Neuronal stem cell (in vitro differentiated cells): ENCODE measurements around the gene CCT5.

Experiments
- DNase-seq: peaks from one replicate; pipeline ENCODE4 v3.0.0-alpha.2; 2013; ENCODE audit warnings: low spot score
- H2AFZ ChIP-seq: one replicate; pipeline ENCODE4 v1.6.1; 2013; ENCODE audit warnings: mild to moderate bottlenecking, low read length, inconsistent platforms
- H2AK5ac ChIP-seq: 2 replicates; pipeline ENCODE4 v1.6.1; 2013; ENCODE audit warnings: low read depth, mild to moderate bottlenecking, inconsistent platforms, low read length, moderate library complexity, mixed read lengths
- H2BK120ac ChIP-seq: 2 replicates; pipeline ENCODE4 v1.6.1; 2013; ENCODE audit warnings: low read depth, mild to moderate bottlenecking, inconsistent platforms, low read length, moderate library complexity, mixed read lengths
- H2BK12ac ChIP-seq: one replicate; pipeline ENCODE4 v1.6.1; 2013; ENCODE audit warnings: low read length, inconsistent platforms
- H2BK15ac ChIP-seq: 2 replicates; pipeline ENCODE4 v1.6.1; 2013; ENCODE audit warnings: mild to moderate bottlenecking, low read length, inconsistent platforms, mixed read lengths
- H2BK5ac ChIP-seq: one replicate; pipeline ENCODE4 v1.6.1; 2013; ENCODE audit warnings: inconsistent platforms, mild to moderate bottlenecking, low read length, moderate library complexity
- H3K14ac ChIP-seq: one replicate; pipeline ENCODE4 v1.6.1; 2013; ENCODE audit warnings: low read length, inconsistent platforms
- H3K18ac ChIP-seq: 2 replicates; pipeline ENCODE4 v1.6.1; 2013; ENCODE audit warnings: low read length, inconsistent platforms
- H3K23ac ChIP-seq: 2 replicates; pipeline ENCODE4 v1.6.1; 2013; ENCODE audit warnings: low read depth, mild to moderate bottlenecking, mixed read lengths, low read length, inconsistent platforms; ENCODE audit not compliant: poor library complexity
- H3K27ac ChIP-seq: replicated peaks from 3 replicates; pipeline ENCODE4 v1.5.1; 2013; ENCODE audit warnings: low read length, inconsistent platforms
- H3K27me3 ChIP-seq, 3 experiments: 2 replicates each; pipeline ENCODE4 v1.6.1; 2013; ENCODE audit warnings: low read length in 3 of 3, mild to moderate bottlenecking in 2 of 3, inconsistent platforms in 1 of 3, low read depth in 1 of 3, mixed read lengths in 1 of 3, moderate library complexity in 1 of 3; ENCODE audit not compliant: control insufficient read depth in 3 of 3, insufficient read depth in 3 of 3
- H3K36me3 ChIP-seq, 2 donors: replicated peaks in 1 of 2; 2 replicates each; pipeline ENCODE4 v1.6.1; 2013; ENCODE audit warnings: low read length in 2 of 2; ENCODE audit not compliant: control insufficient read depth in 2 of 2, insufficient read depth in 2 of 2
- H3K4ac ChIP-seq: 2 replicates; pipeline ENCODE4 v1.6.1; 2013; ENCODE audit warnings: inconsistent platforms, mild to moderate bottlenecking, low read length, moderate library complexity
- H3K4me1 ChIP-seq, 2 donors: 1 replicate in 1 of 2; 2 replicates in 1 of 2; pipeline ENCODE4 v1.6.1; 2013; ENCODE audit warnings: low read length in 2 of 2, low read depth in 1 of 2; ENCODE audit not compliant: control insufficient read depth in 2 of 2, insufficient read depth in 1 of 2
- H3K4me2 ChIP-seq: one replicate; pipeline ENCODE4 v1.6.1; 2013; ENCODE audit warnings: mild to moderate bottlenecking, low read length, inconsistent platforms; ENCODE audit not compliant: insufficient read depth, poor library complexity, severe bottlenecking
- H3K4me3 ChIP-seq, 2 donors: 2 replicates each; pipeline ENCODE4 v1.5.1; 2013; ENCODE audit warnings: low read length in 2 of 2, mild to moderate bottlenecking in 2 of 2, inconsistent platforms in 1 of 2, moderate library complexity in 1 of 2
- H3K79me1 ChIP-seq: one replicate; pipeline ENCODE4 v1.6.1; 2013; ENCODE audit warnings: low read depth, mild to moderate bottlenecking, inconsistent platforms, low read length, moderate library complexity
- H3K9ac ChIP-seq: one replicate; pipeline ENCODE4 v1.6.1; 2013; ENCODE audit warnings: mild to moderate bottlenecking, low read depth, low read length, inconsistent platforms; ENCODE audit not compliant: poor library complexity
- H3K9me3 ChIP-seq, 2 donors: replicated peaks in 1 of 2; 2 replicates each; pipeline versions ENCODE3 to v1.6.1; 2013; ENCODE audit warnings: low read length in 2 of 2, mild to moderate bottlenecking in 2 of 2, inconsistent platforms in 1 of 2, low read depth in 1 of 2, mixed read lengths in 1 of 2, moderate library complexity in 1 of 2; ENCODE audit not compliant: control insufficient read depth in 2 of 2, insufficient read depth in 1 of 2
- H4K8ac ChIP-seq: one replicate; pipeline ENCODE4 v1.6.1; 2013; ENCODE audit warnings: low read depth, mild to moderate bottlenecking, inconsistent platforms, low read length, moderate library complexity
- H4K91ac ChIP-seq: one replicate; pipeline ENCODE4 v1.6.1; 2013; ENCODE audit warnings: low read length, low read depth, mild to moderate bottlenecking, inconsistent platforms; ENCODE audit not compliant: poor library complexity
- WGBS, 2 donors: extraction: QIAGEN DNeasy Blood & Tissue Kit; methylation state at CpG; one replicate each; pipeline ENCODE4 v1.1.7; 2013; ENCODE audit warnings: missing lambda C conversion rate in 2 of 2, mixed read lengths in 1 of 2; ENCODE audit not compliant: insufficient read length in 2 of 2, insufficient replicate concordance in 1 of 2; ENCODE audit errors: extremely low coverage in 2 of 2; 5-methylcytosine and 5-hydroxymethylcytosine counted together

Gene CCT5

GRCh38 chr5:10303201-10303600 lies 53.1 kb downstream of the CCT5 start:
- Histone ChIP-seq H2BK5ac (no peak overlapping the region), H2BK12ac (no peak overlapping the region), H3K4ac (no peak overlapping the region), H2AK5ac (no peak overlapping the region), H4K8ac (no peak overlapping the region), H3K18ac (no peak overlapping the region), H3K9me3 (peaks cover 0 to 4% of the 10 kb centered on the region in 2 donors), H3K27me3 (peaks cover 0 to 2% (median 0%) of the 10 kb centered on the region in 3 experiments), H3K36me3 (peaks cover 0 to 2% of the 10 kb centered on the region in 2 donors), H2BK15ac (no peak overlapping the region), H3K79me1 (no peaks in the 10 kb centered on the region), H3K27ac (no peak overlapping the region), H2AFZ (no peak overlapping the region), H3K4me1 (peaks cover 0 to 8% of the 10 kb centered on the region in 2 donors), H3K9ac (no peak overlapping the region), H3K4me2 (no peak overlapping the region), H3K4me3 (no peak overlapping the region), H3K23ac (no peak overlapping the region), H2BK120ac (no peak overlapping the region), H4K91ac (no peak overlapping the region), H3K14ac (no peak overlapping the region)
- no CpG with 5 or more reads among the region's 2 CpGs for WGBS, 2 donors
- DNase-seq: no peak

GRCh38 chr5:10303699-10304170 lies 53.7 kb downstream of the CCT5 start:
- Histone ChIP-seq H3K4ac (no peak overlapping the region), H2AK5ac (no peak overlapping the region), H3K79me1 (no peaks in the 10 kb centered on the region), H2BK15ac (no peak overlapping the region), H3K9ac (no peak overlapping the region), H3K4me2 (no peak overlapping the region), H3K4me1 (peaks cover 0 to 8% of the 10 kb centered on the region in 2 donors), H2BK120ac (no peak overlapping the region), H3K23ac (no peak overlapping the region), H2BK5ac (no peak overlapping the region), H4K91ac (no peak overlapping the region), H3K4me3 (no peak overlapping the region), H3K27ac (no peak overlapping the region), H2BK12ac (no peak overlapping the region), H3K14ac (no peak overlapping the region), H3K9me3 (peaks cover 0 to 4% of the 10 kb centered on the region in 2 donors), H4K8ac (no peak overlapping the region), H3K27me3 (peaks cover 0 to 2% (median 0%) of the 10 kb centered on the region in 3 experiments), H3K36me3 (peaks cover 0 to 2% of the 10 kb centered on the region in 2 donors), H2AFZ (no peak overlapping the region), H3K18ac (no peak overlapping the region)
- no peak for DNase-seq
- no CpG with 5 or more reads among the region's 5 CpGs for WGBS, 2 donors

- H3K23ac ChIP-seq: no peak overlapping the region
- H3K4me3 ChIP-seq: peak overlapping the region in 1 of 2 donors; percentile 53
- H2BK15ac ChIP-seq: no peak overlapping the region
- no peak overlapping the region for H3K27ac ChIP-seq
- H2BK120ac ChIP-seq: no peak overlapping the region
- H3K4me1 ChIP-seq: peaks cover 0 to 8% of the 10 kb centered on the region in 2 donors
- no peak overlapping the region for H3K4me2 ChIP-seq
- WGBS, 2 donors: no CpG with 5 or more reads among the region's 5 CpGs
- peaks cover 0 to 3% of the 10 kb centered on the region in 2 donors for H3K9me3 ChIP-seq
- no peak overlapping the region for H2AK5ac ChIP-seq
- no peaks in the 10 kb centered on the region for H3K79me1 ChIP-seq
- H3K9ac ChIP-seq: no peak overlapping the region
- no peak overlapping the region for H3K14ac ChIP-seq
- no peak overlapping the region for H4K91ac ChIP-seq
- no peak overlapping the region for H3K18ac ChIP-seq
- H2BK5ac ChIP-seq: no peak overlapping the region
- peaks cover 0 to 2% (median 0%) of the 10 kb centered on the region in 3 experiments for H3K27me3 ChIP-seq
- no peak overlapping the region for H4K8ac ChIP-seq
- peaks cover 0 to 2% of the 10 kb centered on the region in 2 donors for H3K36me3 ChIP-seq
- H3K4ac ChIP-seq: no peak overlapping the region
- no peak overlapping the region for H2BK12ac ChIP-seq
- DNase-seq: no peak
- no peak overlapping the region for H2AFZ ChIP-seq
Observed at GRCh38 chr5:10304932-10305331, 54.9 kb downstream of the CCT5 start.

GRCh38 chr5:10306114-10306513 lies 56.0 kb downstream of the CCT5 start:
- Histone ChIP-seq H3K23ac (no peak overlapping the region), H3K4me1 (peaks cover 0 to 8% of the 10 kb centered on the region in 2 donors), H3K4me2 (no peak overlapping the region), H3K9ac (no peak overlapping the region), H2AFZ (no peak overlapping the region), H2AK5ac (no peak overlapping the region), H2BK15ac (no peak overlapping the region), H4K8ac (no peak overlapping the region), H2BK5ac (no peak overlapping the region), H3K27me3 (peaks cover 0 to 2% (median 0%) of the 10 kb centered on the region in 3 experiments), H3K79me1 (no peaks in the 10 kb centered on the region), H2BK12ac (no peak overlapping the region), H3K4ac (no peak overlapping the region), H3K9me3 (peaks cover 0 to 3% of the 10 kb centered on the region in 2 donors), H3K4me3 (no peak overlapping the region), H3K27ac (no peak overlapping the region), H3K14ac (no peak overlapping the region), H2BK120ac (no peak overlapping the region), H4K91ac (no peak overlapping the region), H3K36me3 (no peaks in the 10 kb centered on the region), H3K18ac (no peak overlapping the region)
- no CpG with 5 or more reads among the region's 5 CpGs for WGBS, 2 donors
- no peak for DNase-seq
